Stimulated activated CD4-positive, alpha-beta T cell treated with anti-CD3 and anti-CD28 coated beads, Interleukin-2, amount 100 ng/mL, for 48 hours (primary cell): ENCODE results near the gene MAP1A.

Experiments
- DNase-seq, 2 donors: peaks; one replicate each; pipeline ENCODE4 v3.0.0-alpha.2; 2020

Gene MAP1A

DNA sequence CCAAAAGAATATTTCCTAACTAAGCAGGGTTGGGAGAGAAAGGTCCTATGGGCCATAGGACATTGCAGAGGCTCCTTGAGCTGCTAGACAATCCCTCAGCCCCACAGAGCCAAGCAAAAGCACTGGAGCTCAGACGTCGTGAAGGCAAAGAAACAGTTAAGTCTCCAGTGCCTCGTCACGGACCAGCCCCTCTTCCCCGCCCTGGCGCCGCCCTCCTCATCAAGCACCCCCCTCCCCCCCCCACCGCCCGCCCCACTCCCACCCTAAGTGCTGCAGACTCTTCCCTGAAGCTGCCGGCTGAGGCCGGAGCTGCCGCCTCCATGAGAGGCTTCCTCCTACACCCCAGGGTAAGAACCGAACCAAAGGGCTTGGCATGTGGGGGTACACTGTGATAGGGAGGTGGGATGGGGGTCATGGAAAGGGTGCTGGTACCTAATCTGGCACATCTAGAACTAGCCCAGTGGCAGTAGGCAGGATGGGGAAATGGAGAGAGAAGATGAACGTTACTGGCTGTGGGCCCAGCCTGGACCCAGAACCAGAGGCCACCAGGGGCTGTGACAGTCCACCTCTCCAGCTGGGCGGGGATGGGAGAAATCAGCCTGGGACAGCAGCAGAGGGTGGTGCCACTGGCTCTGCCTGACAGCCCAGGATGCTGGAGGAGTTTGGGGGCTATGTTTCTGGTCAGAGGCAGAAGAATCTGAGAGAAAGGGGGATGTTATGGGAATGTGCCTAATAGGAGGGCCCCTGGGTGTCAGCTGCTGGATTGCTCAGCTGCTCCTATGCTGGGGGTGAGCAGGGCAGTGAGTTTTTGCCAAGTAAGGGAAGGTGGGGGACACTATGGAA, at the start of gene MAP1A:
Gene MAP1A, plus strand, starts transcription at position 255 of the 843 bp plus-strand sequence. CDS start 3,866 bp downstream, outside the sequence.
- DNase-seq, result no peak

DNA sequence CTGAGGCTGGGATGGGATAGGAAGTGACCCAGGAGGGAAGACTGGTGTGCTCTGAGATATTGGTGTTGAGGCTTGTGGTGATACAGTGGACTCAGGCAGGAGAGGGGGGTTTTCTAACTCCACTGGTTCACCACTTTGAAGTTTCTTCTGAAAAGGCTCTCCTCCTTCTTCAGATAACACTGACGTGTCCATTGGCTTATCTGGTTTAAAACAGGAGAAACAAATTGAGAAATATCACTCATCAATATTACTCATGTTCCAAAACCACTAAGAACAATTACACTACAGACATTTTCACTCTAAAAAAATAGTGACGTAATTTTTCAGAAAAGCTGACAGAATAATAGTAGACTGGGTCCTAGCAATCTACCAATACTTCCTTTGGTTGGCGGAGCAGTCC, 47.5 kb upstream of the MAP1A start:
- DNase-seq, result no peak

DNA sequence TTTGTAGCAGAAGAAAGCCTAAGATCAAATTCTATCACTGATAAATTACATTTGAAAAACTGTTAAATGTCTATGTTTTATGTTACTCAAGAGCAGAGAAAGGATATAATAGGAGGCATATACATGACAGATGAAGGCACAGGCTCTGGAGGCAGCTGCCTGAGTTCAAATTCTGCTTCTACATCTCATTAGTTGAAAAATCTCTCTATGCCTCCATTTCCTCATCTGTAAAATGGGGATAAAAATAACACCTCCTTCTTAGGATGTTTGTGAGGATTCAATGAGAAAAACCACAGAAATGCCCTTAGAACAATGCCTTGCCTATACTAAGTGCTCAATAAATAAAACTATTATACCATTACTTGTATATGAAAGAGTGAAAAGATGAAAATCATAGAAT, 45.4 kb upstream of the MAP1A start:
- no peak for DNase-seq

DNA sequence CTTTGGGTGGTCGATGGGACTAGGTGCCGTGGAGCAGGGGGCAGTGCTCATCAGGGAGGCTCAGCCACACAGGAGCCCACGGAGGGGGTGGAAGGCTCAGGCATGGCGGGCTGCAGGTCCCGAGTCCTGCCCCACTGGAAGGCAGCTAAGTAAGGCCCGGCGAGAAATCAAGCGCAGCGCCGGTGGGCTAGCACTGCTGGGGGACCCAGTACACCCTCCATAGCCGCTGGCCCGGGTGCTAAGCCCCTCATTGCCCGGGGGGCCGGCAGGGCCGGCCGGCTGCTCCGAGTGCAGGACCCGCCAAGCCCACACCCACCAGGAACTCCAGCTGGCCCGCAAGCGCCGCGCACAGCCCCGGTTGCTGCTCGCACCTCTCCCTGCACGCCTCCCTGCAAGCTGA, 43.5 kb upstream of the MAP1A start:
- DNase-seq, result no peak

DNA sequence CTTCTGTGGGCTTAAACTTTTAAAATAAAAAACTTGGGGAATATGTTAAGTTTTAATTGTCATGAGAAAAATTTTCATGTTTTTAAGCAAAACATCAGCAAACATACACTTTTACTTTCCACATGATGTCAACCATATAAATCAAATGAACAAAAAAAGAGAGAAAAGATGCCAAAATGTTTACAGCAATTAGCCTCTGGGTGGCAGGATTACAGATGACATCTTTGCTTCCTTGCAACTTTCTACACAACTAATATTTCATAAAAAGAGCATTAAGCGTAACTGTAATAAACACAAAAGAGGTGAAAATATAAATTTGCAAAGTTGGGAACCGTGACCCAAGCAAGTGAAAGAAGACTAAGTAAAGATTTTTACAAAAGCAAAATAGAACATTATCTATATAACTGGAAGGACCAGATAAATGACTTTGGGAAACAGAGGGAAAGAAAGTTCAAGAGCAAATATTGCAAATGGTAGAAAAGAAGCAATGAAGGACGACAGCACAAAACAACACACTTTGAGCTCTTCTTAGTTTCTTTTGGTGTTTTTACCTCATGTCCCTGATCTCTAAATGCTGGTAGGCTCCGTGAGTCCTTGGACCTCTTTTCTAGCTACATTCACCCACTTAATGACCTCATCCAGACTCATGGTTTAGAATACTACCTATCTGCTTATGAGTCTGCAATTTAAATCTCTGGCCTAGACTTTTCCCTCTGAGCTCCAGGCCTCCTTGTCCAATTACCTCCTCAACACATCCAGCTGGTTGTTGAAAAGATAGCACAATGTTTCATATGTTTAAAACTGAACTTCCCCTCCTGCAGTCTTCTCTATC, 33.9 kb upstream of the MAP1A start:
- no peak for DNase-seq

DNA sequence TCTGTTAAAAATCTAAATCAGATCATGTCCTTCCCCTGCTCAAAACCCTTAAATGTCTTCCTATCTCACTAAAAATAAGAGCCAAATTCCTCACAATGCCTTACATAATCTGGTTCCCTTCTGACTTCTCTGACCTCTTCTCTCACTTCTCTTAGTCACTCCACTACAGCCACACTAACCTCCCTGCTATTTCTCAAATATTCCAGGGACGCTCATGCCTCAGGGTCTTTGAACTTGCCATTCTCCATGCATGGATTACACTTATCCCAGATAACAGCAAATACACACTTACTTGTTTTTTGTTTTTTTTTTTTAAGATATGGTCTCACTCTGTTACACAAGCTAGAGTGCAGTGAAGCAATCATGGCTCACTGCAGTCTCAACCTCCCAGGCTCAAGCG, 33.0 kb upstream of the MAP1A start:
- no peak for DNase-seq

DNA sequence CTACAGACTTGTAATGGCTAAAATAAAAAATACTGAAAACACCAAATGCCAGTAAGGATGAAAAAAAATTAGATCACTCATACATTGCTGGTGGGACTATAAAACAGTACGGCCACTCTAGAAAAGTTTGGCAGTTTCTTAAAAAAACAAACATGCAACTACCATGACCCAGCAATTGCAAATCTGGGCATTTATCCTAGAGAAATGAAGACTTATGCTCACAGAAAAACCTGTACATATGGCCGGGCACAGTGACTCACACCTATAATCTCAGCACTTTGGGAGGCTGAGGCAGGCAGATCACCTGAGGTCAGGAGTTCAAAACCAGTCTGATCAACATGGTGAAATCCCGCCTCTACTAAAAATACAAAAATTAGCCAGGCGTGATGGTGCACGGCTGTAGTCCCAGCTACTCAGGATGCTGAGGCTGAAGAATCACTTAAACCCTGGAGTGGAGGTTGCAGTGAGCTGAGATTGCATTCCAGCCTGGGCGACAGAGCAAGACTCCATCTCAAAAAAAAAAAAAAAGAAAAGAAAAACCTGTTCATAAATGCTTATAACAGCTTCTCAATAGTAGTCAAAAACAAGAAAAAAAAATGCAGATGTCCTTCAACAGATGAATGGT, 30.0 kb upstream of the MAP1A start:
- no peak for DNase-seq

DNA sequence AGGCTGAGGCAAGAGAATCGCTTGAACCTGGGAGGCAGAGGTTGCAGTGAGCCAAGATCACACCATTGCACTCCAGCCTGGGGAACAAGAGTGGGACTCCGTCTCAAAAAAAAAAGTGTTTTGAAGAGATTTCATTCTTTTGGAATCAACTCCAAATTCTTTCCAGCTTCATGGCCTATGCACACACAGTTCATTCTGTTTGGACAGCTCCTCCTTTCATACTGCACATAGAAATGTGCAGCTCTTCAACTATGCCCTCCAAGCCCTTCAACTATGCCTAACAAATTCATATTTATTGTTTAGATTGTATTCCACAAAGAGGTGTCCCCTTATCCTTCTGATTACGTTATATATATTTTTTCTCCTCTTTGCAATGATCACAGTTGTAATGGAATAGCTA, 28.6 kb upstream of the MAP1A start:
- no peak for DNase-seq

DNA sequence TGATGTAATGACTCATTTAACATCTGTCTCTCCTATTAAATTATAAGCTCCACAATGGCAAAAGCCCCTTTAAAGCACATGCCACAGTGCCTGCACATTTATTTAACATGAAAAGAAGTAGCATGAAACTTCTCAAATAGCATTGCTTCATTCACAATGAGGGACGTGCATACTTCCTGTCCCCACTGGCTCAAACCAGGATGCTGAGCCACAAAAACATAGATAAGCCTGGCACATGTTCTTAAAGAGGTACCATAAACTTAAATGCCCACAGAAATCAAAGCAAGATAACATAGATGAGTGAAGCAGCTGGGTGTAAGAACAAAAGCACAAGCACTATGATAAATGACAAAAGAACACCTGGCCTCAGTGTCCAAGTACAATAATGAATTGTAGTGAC, 28.2 kb upstream of the MAP1A start:
- DNase-seq, result no peak

DNA sequence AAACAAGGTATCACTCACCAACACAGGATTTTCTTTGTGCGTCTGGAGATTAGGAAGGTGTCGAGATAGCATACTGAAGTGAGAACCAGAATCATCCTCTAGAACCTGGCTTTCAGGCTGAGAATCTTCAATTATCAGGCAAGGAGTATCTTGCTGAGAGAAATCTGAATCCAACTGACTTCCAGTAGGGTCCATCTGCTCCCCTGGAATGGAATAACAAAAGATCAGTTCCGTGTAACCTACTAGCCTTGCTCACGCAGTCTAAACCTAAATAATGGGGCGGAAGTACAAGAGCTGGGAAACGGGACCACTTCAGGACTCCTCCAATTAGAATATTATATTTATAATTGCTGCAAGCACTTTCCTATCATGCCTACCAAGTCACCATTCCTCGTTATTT, 25.1 kb upstream of the MAP1A start:
- no peak for DNase-seq

DNA sequence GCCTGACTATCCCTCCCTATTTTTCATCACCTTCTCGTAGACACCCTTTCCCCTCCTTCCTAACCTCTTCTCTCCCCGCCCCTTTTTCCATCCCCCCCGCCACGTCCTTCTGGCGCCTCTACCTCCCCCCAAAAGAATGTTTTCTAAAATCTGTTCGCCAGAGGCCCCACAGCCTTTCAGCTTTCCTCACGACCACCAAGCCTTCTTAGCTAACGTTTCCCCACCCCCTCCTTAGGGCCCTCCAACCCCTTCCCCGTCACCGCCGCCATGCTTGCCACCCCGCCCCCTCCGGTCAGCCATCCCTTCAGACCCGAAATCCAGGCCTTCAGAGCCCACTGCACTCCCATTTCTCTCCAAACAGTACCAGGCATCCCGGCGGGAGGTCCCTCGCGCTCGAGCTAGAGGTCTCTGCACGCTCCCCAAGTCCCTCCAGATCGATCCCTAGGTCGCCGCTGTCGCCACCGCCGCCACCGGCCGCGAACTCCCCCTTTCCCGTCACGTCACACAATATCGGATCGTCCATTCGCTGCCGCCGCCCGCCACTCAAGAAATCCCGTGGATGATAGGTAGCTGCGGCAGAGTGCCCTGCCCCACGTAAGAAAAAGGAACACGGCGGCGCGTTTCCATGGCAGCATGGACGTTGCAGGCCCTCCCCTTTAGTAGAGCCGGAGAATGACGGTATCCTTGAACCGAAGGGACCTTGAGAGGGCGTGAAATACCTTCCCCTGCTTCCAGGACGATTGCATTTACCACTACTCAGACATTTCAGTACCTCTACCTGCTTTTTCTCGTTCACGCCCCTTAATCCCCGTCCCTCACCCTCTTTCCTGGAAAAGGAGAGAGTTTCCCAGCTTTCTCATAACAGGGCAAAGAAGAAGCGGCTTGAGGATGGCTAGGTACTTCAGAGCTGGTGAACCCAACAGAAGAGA, 24.5 kb upstream of the MAP1A start, which contains the start of gene TP53BP1:
Gene TP53BP1, minus strand, starts transcription at position 484 of the 929 bp plus-strand sequence. Its CDS starts 113 bp downstream, at position 371.
- DNase-seq, result peak; percentile 89 to 92

DNA sequence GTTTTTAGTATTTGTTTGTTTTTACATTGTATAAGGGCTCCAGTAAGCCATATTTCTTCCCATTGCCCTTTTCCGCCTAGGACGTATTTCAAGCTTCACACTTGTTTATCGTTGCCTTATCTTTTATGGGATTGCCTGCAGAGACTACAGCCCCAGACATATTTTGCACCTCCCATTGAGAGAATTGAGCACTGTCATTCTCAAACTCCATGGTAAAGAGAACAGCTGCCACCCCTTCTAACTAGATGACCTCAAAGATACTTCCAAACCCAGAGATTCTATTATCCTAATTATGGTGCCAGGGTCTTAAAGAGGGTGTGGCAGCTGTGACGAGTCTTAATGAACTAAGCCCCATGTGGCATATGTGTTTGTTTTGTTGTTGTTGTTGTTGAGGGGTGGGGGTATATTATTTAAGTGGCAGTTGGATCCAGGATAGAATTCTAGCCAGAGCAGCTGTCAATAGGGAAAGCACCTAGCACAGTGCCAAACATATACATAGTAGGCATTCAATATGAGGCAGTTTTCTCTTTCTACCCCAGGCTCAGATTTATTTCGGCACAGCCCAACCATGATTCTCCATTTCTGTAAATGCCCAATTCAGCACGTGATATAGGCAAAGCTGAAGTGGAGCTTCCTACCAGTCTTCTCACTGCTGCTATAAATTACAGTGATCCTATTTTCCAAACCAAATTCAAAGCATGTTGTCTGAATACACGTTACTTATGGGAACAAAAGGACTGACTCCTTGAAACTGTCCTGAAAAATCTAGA, 23.5 kb upstream of the MAP1A start:
- DNase-seq, result no peak

DNA sequence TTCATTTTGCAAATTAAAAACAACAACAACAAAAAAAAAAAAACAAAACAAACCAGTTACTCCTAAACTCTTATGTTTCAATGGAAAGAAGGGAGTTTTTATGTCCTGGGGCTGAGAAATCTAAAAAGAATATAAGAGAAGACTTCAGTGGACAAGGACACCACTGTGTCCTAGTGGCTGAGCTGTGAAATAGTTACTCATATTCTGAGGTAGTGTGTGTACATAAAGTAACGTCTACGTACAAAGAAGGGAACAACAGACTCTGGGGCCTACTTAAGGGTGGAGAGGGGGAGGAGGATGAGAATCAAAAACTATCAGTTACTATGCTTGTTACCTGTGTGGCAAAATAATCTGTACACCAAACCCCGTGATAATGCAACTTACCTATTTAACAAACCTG, 18.4 kb upstream of the MAP1A start:
- DNase-seq, result no peak

DNA sequence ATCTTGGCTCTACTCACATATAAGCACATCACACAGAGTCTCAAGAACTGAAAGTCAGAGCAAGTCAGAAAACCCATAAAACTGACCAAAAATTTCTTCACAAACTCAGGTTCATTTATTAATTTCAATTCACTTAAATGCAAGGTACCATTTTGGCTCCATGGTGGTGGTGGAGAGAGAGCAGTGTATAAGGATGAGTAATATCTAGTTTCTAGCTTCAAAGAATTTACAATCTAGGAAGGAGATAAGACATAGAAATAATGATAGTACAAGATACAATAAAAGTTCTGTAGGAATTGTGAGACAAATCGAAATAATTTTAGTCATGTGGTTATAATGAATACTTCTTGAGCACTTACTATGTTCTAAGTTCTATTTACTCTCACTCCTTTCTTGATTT, 17.8 kb upstream of the MAP1A start:
- DNase-seq, result no peak

DNA sequence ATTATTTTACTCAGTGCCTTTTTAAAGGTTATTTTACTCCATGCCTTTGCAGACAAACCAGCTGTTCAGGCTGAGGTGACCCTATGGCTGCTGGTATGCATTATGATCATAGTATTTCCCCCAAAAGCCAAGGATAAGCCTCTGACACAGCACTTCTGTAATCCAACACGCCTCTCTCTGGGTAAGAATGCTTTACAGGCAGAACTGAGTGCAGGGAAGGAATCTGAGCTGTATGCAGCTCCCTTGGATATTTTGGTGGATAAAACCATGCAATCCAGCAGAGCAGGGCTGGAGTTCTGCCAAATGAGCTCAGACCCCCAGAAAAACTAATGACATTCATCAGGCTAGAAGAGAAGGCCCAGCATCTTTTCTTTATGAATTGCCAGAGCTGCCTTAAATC, 11.7 kb upstream of the MAP1A start:
- no peak for DNase-seq

DNA sequence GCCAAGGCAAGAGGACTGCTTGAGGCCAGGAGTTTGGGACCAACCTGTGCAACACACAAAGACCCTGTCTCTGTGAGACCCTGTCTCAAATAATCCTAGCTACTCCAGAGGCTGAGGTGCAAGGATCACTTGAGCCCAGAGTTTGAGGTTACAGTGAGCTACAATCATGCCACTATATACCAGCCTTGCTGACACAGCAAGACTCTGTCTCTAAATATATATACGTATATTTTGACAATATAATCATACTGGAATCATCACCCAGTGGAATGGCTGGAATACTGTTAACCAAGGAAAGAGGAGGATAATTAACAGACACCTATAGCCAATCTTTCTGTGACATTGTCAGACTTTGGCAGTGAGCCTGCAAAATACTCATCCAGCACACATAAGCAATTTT, 9.0 kb upstream of the MAP1A start:
- no peak for DNase-seq

DNA sequence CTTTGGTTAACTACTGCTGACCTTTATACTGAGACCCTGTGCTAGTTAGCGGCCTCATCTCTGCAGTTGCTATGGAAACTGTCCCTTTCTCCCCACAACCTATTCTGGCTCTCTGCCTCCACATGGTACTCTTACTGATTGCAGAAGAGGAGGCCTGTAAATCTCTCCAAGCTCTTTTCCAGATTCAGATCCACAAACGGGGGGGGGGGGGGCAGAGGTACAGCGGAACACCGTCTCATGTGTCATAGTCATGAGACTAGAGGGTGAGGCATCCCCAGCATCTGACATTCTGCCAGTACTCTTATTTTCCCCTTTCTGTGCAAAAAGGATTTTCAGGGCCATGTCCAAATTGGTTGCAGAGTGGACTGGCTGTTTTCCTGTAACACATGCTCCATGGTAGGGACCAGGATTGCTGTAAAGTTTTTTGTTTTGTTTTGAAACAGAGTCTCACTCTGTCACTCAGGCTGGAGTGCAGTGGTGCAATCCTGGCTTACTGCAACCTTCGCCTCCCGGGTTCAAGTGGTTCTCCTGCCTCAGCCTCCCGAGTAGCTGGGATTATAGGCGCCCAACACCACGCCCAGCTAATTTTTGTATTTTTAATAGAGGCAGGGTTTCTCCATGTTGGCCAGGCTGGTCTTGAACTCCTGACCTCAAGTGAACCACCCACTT, 8.3 kb upstream of the MAP1A start:
- DNase-seq, result no peak

DNA sequence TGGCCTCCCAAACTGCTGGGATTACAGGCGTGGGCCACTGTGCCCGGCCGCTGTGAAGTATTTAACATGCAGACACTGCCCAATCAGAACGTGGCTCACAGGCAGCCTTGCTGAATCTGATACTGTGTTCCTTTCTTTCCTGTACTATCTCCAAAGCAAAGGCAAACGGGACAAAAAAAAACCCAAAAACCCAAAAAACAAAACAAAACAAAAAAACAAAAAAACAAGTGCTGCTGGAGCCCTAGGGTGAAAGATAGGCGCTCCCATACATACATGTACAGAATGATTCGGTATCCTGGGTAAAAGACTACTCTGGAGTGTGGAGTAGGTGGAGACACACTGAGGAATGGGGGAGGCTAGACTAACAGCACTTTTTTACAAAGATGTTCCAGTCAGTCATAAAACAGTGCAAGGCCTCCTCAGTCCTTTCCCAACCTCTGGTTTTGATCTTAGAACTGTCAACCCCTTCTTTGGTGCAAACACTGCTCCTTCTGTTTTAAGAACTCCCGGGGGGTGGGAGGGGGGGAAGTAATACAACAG, 7.7 kb upstream of the MAP1A start:
- DNase-seq, result no peak

DNA sequence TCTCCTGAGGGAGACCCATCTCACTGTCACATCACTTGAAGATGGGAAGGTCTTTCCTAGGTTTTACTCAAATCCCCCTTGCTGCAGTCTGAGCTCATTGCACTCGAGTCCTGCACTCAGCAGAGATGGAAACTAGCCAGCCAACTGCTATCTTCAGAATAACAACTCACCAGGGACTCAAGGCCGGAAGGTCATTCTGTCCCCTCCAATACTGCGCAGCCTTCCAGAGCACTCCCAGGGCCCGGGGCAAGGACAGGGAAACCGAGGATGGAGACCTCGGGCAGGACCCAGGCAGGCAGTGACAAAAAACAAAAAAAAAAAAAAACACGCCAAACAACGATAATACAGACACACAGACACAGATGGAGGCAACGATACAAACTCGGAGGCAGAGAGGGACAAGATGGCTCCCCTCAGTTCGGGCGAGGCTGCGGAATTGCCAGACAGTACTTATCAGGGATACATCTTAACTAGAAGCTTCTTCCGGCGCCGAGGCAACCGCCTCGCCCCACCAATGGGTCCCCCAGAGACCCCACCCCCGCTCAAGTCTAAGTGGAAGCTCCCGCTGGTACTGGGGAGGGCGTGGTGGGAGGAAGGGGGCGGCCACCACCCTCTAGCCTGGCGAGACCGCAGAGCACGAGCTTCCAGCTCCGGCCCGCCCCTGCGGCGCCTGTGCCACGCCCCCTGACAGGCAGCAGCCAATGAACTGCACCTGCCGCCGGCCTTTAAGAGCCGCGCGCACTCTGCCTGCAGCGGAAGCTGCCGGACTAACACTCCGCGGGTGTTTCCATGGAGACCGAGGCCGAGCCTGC, 7.0 kb upstream of the MAP1A start:
- peak; percentile 94 to 96 for DNase-seq
